Measurements from ENCODE around the gene SIN3A. TPM values are rescaled to one million over a fixed set of nuclear protein-coding genes. Genes with fewer than 3 reads are reported as not detected.
"Not testable (repeated sequence)": the region's sequence is repeated elsewhere in the genome, so short reads cannot be mapped to it uniquely, and the experiment has no call there.

SIN3A gene
- total RNA-seq, 1 experiment from 2014 or later: 28.8 TPM

DNA sequence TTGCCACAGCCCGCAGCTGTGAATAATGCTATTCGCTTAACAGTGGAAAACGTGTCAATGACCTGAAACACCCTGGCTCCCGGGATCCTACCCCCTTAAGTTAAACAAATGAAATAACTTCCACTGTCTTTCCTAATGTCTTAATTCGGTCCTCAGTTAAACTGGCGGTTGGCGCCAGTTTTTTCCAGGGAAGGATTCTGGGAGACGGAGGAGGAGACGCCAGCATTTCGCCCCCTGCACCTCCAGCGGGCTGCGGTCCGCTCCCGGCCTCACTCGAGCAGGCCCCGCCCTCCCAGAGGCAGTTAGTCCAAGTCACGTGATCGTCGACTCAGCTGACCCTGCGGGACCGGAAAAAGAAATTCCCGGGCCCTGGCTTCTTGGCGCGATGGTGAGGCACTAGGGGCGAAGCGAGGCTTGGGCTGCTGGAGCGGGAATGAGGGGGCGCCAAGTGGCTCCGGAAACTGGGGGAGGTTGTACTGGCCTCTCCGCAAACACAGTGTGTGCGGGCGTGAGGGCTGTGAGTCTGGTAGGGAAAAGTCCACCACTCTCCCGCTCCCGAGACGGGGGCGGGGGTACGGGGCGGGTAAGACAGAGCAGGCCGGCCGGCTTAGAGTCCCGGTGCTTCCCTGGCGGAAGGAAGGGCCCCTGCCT is 115.7 kb downstream of the SIN3A start, which contains the start of gene COMMD4:
Gene COMMD4 (plus strand): TSS at position 359 of the 651 bp plus-strand sequence. CDS start 27 bp downstream, at position 386.
- peak; percentile 97 for DNase-seq (ENCODE audit: low spot score)

DNA sequence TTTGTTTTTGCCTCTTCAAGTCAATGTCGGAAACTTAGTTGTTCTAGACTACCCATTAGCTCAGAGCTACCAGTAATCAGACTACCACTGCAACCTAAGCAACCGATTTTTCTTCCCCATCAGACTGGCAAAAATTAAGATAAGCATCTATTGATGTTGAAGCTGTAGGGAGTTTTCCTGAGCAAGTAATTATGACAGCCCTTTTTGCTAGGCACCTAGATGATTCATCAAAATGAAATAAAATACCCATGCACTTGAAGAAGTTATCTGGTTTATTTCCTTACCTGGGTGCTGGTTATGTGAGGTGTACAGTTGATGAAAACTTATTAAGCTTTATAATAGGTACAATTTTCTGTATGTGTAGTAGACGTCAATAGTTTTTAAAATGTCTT is 116.2 kb downstream of the SIN3A start:
- no peak for DNase-seq (ENCODE audit: low spot score)

DNA sequence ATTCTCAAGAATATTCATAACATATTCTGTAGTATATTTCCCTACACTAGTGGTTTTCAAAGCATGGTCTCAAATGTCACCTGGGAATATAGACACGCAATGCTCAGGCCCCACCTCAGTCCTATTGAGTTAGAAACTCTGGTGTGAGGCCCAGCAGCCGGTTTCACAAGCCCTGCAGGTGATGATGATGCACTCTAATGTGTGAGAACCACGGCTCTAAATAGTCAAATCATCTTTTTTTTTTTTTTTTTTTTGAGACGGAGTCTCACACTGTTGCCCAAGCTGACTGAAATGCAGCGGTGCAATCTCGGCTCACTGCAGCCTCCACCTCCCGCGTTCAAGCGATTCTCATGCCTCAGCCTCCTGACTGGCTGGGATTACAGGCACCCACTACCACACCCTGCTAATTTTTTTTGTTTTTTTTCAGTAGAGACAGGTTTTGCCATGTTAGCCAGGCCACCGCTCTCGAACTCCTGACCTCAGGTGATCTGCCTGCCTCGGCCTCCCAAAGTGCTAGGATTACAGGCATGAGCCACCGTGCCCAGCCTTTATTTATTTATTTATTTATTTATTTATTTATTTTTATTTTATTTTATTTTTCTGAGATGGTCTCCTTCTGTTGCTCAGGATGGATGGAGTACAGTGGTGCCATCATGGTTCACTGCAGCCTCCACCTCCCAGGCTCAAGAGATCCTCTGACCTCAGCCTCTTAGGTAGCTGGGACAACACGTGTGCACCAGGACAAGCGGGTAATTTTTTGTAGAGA is 117.7 kb downstream of the SIN3A start:
- not testable (repeated sequence) for DNase-seq (ENCODE audit: low spot score)

DNA sequence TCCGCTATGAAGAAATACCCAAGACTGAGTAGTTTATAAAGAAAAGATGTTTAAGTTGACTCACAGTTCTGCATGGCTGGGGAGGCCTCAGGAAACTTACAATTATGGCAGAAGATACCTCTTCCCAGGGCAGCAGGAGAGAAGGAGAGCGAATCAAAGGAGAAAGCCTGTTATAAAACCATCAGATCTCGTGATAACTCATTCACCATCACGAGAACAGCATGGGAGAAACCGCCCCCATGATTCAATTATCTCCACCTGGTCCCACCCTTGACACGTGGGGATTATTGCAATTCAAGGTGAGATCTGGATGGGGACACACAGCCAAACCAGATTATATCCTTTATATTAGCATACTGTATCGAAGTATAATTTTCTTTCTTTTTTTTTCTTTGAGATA is 119.4 kb downstream of the SIN3A start:
- DNase-seq (ENCODE audit: low spot score): not testable (repeated sequence)

DNA sequence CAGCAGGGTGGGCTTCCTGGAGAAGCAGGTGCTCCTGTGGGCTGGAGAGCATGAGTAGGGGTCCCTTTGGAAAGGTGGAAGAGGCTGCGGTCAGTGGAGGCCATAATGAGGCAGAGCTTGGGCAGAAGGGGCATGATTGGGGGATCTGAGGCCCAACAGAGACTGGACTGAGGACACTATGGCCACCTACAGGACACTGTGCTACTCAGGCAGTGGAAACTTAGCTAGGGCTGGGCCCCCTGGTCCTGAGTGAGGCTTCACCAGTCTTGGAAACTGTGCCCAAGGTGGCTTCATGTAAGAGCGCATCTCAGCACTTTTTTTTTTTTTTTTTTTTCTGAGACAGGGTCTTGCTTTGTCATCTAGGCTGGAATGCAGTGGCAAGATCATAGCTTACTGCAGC is 121.9 kb downstream of the SIN3A start:
- no peak for DNase-seq (ENCODE audit: low spot score)

DNA sequence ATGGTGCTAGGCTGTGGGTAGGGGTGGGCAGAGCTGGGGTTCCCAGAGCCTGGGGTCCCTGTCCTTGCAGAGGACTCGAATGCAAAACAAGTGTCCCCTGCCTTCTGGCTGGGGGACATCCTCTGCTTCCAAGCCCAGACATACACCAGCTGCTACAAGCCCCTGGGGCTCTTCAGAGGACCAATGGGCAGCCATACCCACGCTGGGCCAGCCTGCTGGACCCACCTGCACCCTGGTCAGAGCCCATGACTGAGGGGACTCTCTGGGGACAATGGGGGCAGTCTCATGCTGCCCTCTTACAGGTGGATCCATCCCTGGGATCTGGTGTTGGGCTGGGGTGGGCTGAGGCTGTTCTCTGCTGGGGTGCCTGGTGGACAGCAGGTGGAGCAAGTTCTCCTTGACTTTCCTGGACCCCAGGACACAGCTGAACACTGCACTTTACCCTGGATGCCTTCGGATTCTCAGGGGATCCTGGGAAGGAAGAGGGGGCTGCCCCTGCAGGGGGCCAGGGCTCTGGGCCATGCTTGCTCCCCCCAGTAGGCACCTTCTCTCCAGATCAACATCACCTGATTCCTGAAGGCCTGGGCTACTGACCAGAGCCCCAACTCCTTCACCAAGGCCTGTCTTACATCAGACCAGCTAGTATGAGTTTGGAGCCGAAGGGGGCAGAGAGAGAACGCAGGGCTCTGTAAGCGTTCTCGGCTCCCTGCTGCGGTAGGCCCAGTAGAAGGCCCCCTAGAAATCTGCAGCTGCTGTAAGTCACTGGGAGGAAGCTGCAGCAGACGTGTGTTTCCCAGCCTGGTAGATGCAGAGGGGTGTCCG is 122.8 kb downstream of the SIN3A start:
- no peak for DNase-seq (ENCODE audit: low spot score)

DNA sequence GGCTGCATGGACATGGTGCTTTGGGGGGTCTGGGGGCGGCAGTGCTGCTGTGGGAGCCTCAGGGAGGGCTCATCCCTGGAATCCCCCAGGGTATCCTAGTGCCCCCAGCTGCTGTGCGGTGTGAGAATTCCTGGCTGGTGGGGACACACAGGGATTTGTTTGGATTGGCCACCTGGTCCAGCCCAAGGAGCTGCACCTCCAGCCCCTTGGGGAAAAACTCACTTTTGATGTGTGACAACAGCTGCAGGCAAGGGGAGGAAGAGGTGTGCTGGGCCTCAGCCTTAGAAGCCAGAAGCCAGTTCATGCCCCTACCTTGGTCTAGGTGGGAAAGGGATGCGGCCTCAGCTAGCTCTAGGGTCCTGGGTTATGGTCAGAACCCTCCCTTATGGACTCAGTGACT is 124.0 kb downstream of the SIN3A start:
- no peak for DNase-seq (ENCODE audit: low spot score)

DNA sequence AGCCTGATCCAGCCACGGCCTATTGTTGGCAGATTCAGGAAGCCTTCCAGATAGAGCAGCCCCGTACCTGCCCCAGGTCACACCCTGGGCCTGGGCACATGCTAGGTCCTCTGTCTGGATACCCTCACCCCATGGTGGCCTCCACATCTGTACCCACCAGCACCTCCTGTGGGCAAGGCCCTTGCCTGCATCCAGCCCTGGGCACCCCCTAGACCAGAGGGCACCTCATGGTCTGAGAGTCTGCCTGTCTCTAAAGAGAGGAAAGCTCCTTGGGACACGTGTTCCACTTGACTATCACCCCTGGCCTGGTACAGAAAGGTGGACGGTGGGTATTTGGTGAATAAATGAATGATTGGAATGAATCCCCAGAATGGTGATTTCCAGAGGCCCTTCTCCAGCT is 124.5 kb downstream of the SIN3A start:
- DNase-seq (ENCODE audit: low spot score): no peak

DNA sequence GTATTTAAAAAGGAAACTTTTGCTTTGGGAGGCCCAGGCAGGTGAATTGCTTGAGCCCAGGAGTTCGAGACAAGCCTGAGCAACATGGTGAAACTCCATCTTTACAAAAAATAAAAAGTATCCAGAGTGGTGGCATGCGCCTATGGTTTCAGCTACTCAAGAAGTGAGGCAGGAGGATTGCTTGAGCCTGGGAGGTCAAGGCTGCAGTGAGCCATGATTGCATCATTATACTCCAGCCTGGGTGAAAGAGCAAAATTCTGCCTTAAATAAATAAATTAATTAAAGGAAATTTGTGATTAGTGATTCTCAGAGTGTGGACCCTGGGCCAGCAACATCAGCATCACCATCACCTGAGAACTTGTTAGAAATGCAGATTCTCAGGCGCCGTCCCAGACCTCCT is 125.6 kb downstream of the SIN3A start:
- DNase-seq (ENCODE audit: low spot score): no peak

DNA sequence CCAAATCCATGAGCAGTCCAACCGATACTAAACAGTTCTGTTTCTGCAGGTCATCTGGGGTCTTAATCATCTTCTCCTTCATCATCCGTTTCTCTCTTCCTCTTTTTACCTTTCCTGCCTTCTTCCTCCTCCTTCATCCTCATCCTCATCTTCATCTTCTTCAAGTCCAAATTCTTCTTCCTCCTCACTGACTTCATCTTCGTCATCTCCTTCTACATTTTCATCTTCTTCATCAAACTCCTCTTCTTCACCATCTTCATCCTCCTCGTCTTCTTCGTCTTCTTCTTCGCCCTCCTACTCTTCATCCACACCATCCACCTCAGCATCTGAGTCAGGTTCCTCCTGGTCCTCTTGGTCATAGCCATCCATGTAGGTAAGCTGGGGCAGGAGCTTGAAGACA is 129.8 kb downstream of the SIN3A start:
- no peak for DNase-seq (ENCODE audit: low spot score)

Small RNA genes lying within 50 kb of the gene (small RNA-seq; reads per million reads assigned to genes)
- gene AC105036.2: not detected

Other genes with a start within 250 kb of the SIN3A start
- 59.0 and 76.6 TPM in 2 replicates for gene C15orf39, start 249.8 kb downstream of the SIN3A start, total RNA-seq (2014; rRNA removed; shearing (Covaris generic))
- gene GOLGA6C, start 193.4 kb downstream of the SIN3A start, total RNA-seq (2014; rRNA removed; shearing (Covaris generic)): not detected in 2 replicates
- gene GOLGA6D, start 168.9 kb downstream of the SIN3A start, total RNA-seq (2014; rRNA removed; shearing (Covaris generic)): 0.15 TPM in 1 of 2 replicates, not detected in the other
- 266 TPM in 2 replicates for gene COMMD4, start 115.6 kb downstream of the SIN3A start, total RNA-seq (2014; rRNA removed; shearing (Covaris generic))
- gene NEIL1, start 104.7 kb downstream of the SIN3A start, total RNA-seq (2014; rRNA removed; shearing (Covaris generic)): 1.3 and 2.7 TPM in 2 replicates
- gene MAN2C1, start 83.1 kb downstream of the SIN3A start, total RNA-seq (2014; rRNA removed; shearing (Covaris generic)): 200 and 234 TPM in 2 replicates
- gene PTPN9, start 127.6 kb upstream of the SIN3A start, total RNA-seq (2014; rRNA removed; shearing (Covaris generic)): 22.8 and 28.2 TPM in 2 replicates
- 27.2 and 30.6 TPM in 2 replicates for gene SNUPN, start 174.0 kb upstream of the SIN3A start, total RNA-seq (2014; rRNA removed; shearing (Covaris generic))
- 186 and 250 TPM in 2 replicates for gene IMP3, start 188.5 kb upstream of the SIN3A start, total RNA-seq (2014; rRNA removed; shearing (Covaris generic))
- 25.6 and 27.3 TPM in 2 replicates for gene SNX33, start 196.2 kb upstream of the SIN3A start, total RNA-seq (2014; rRNA removed; shearing (Covaris generic))

Measured in HT-29 (cell line).